ENCODE results near the gene FBXO27. TPM values are rescaled to one million over a fixed set of nuclear protein-coding genes. Genes with fewer than 3 reads are reported as not detected.
"Not testable (repeated sequence)": the region's sequence is repeated elsewhere in the genome, so short reads cannot be mapped to it uniquely, and the experiment has no call there.

FBXO27 gene
- total RNA-seq, 2 donors from 2014 or later = 12.5 to 21.6 TPM

DNA sequence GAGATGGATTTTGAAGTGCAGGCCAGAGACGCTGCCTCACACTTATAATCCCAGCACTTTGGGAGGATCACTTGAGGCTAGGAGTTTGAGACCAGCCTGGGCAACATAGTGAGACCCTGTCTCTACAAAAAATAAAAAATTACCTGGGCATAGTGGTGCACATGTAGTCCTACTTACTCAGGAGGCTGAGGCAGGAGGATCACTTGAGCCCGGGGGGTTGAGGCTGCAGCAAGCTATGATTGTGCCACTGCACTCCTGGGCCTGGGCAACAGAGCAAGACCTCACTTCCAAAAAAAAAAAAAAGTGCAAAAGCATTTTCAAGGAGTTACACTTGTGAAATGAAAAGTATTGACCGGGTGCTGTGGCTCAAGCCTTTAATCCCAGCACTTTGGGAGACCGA lies 29.2 kb downstream of the FBXO27 start:
- H3K27me3 Mint-ChIP-seq (ENCODE audit: insufficient read depth) = no peaks in the 10 kb centered on the region
- TF ChIP-seq, protein P1, sequence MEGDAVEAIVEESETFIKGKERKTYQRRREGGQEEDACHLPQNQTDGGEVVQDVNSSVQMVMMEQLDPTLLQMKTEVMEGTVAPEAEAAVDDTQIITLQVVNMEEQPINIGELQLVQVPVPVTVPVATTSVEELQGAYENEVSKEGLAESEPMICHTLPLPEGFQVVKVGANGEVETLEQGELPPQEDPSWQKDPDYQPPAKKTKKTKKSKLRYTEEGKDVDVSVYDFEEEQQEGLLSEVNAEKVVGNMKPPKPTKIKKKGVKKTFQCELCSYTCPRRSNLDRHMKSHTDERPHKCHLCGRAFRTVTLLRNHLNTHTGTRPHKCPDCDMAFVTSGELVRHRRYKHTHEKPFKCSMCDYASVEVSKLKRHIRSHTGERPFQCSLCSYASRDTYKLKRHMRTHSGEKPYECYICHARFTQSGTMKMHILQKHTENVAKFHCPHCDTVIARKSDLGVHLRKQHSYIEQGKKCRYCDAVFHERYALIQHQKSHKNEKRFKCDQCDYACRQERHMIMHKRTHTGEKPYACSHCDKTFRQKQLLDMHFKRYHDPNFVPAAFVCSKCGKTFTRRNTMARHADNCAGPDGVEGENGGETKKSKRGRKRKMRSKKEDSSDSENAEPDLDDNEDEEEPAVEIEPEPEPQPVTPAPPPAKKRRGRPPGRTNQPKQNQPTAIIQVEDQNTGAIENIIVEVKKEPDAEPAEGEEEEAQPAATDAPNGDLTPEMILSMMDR (conservative IDR thresholded peaks at IDR 0.05) = no peak
- H3K36me3 Mint-ChIP-seq (ENCODE audit: low read depth) = no peaks in the 10 kb centered on the region
- WGBS, 2 experiments (ENCODE audit: insufficient coverage in 1 of 2, insufficient read length in 1 of 2) = 89 to 100% methylated on average over 2 to 4 of the region's 4 CpGs
- no peaks in the 10 kb centered on the region for H3K4me1 Mint-ChIP-seq
- no peak overlapping the region for H3K4me3 Mint-ChIP-seq
- Histone ChIP-seq H3K36me3 (ENCODE audit: control insufficient read depth, insufficient read depth, low read length) (no peaks in the 10 kb centered on the region), H3K4me3 (ENCODE audit: low read length) (no peak overlapping the region), H3K27me3 (ENCODE audit: control insufficient read depth, insufficient read depth, low read length, poor library complexity, severe bottlenecking) (no peaks in the 10 kb centered on the region), H3K27ac (ENCODE audit: low read depth, low read length) (no peak overlapping the region), H3K9me3 (ENCODE audit: control insufficient read depth, low read length) (no peaks in the 10 kb centered on the region), H3K4me1 (ENCODE audit: control insufficient read depth, insufficient read depth, low read length) (no peaks in the 10 kb centered on the region), H3K9ac (ENCODE audit: extremely low read depth, low read length, poor library complexity, severe bottlenecking) (no peak overlapping the region)
- no peak overlapping the region for H3K27ac Mint-ChIP-seq
- DNase-seq = no peak
- H3K9me3 Mint-ChIP-seq = no peaks in the 10 kb centered on the region

DNA sequence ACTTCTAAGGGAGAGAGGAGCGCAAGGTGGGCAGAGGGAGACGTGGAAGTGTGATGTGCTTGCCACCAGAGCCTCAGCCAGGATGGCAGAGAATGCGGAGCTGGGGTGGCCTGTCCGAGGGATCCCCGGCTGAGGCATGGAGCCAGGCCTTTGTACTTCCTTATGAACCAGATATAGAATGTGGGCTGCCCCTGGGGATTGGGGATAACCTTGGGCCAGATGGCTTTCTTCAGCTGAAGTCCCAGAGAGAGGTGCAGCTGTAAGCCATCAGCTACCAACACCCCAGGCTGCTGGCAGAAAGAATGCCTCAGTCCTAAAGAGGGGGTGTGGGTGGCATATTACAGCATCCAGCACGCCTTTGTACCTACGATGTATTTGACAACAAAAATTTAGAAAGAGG lies 31.3 kb downstream of the FBXO27 start:
- Histone ChIP-seq H3K4me1 (ENCODE audit: control insufficient read depth, insufficient read depth, low read length) (no peaks in the 10 kb centered on the region), H3K27me3 (ENCODE audit: control insufficient read depth, insufficient read depth, low read length, poor library complexity, severe bottlenecking) (no peaks in the 10 kb centered on the region), H3K9me3 (ENCODE audit: control insufficient read depth, low read length) (no peaks in the 10 kb centered on the region), H3K4me3 (ENCODE audit: low read length) (no peak overlapping the region), H3K9ac (ENCODE audit: extremely low read depth, low read length, poor library complexity, severe bottlenecking) (no peak overlapping the region), H3K27ac (ENCODE audit: low read depth, low read length) (no peak overlapping the region), H3K36me3 (ENCODE audit: control insufficient read depth, insufficient read depth, low read length) (no peaks in the 10 kb centered on the region)
- Mint-ChIP-seq H3K4me3 (no peak overlapping the region), H3K27me3 (ENCODE audit: insufficient read depth) (no peaks in the 10 kb centered on the region), H3K27ac (no peak overlapping the region), H3K36me3 (ENCODE audit: low read depth) (no peaks in the 10 kb centered on the region), H3K4me1 (peaks cover 1% of the 10 kb centered on the region), H3K9me3 (peaks cover 2% of the 10 kb centered on the region)
- TF ChIP-seq, protein P1 (conservative IDR thresholded peaks at IDR 0.05) = no peak
- no peak for DNase-seq
- 89 to 100% methylated on average over 7 of the region's 7 CpGs for WGBS, 2 experiments (ENCODE audit: insufficient coverage in 1 of 2, insufficient read length in 1 of 2)

DNA sequence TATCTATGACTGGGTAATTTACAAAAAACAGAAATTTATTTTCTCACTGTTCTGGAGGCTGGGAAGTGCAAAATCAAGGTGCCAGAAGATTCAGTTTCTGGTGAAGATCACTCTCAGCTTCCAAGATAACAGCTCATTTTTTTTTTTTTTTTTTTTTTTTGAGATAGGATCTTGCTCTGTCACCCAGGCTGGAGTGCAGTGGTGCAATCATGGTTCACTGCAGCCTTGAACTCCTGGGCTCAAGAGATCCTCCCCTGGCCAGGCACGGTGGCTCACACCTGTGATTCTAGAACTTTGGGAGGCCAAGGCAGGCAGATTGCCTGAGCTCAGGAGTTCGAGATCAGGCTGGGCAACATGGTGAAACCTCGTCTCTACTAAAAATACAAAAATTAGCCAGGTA lies 34.8 kb downstream of the FBXO27 start:
- DNase-seq; H3K4me3 Mint-ChIP-seq; H3K4me3 ChIP-seq (ENCODE audit: low read length); H3K36me3 Mint-ChIP-seq (ENCODE audit: low read depth); H3K27ac Mint-ChIP-seq; H3K4me1 Mint-ChIP-seq; H3K9ac ChIP-seq (ENCODE audit: extremely low read depth, low read length, poor library complexity, severe bottlenecking); H3K27me3 Mint-ChIP-seq (ENCODE audit: insufficient read depth); H3K27me3 ChIP-seq (ENCODE audit: control insufficient read depth, insufficient read depth, low read length, poor library complexity, severe bottlenecking); H3K9me3 ChIP-seq (ENCODE audit: control insufficient read depth, low read length); H3K27ac ChIP-seq (ENCODE audit: low read depth, low read length); H3K36me3 ChIP-seq (ENCODE audit: control insufficient read depth, insufficient read depth, low read length); H3K4me1 ChIP-seq (ENCODE audit: control insufficient read depth, insufficient read depth, low read length): not testable (repeated sequence)
- peaks cover 11% of the 10 kb centered on the region for H3K9me3 Mint-ChIP-seq
- WGBS, 2 experiments (ENCODE audit: insufficient coverage in 1 of 2, insufficient read length in 1 of 2) = 85 to 92% methylated on average over 2 to 3 of the region's 3 CpGs

GRCh38 chr19:38993271-38993670 lies 39.1 kb downstream of the FBXO27 start:
- peaks cover 7% of the 10 kb centered on the region for H3K4me1 Mint-ChIP-seq
- no peaks in the 10 kb centered on the region for H3K36me3 ChIP-seq (ENCODE audit: control insufficient read depth, insufficient read depth, low read length)
- H3K27ac ChIP-seq (ENCODE audit: low read depth, low read length) = no peak overlapping the region
- H3K4me3 ChIP-seq (ENCODE audit: low read length) = no peak overlapping the region
- no peak overlapping the region for H3K9ac ChIP-seq (ENCODE audit: extremely low read depth, low read length, poor library complexity, severe bottlenecking)
- H3K27me3 ChIP-seq (ENCODE audit: control insufficient read depth, insufficient read depth, low read length, poor library complexity, severe bottlenecking) = no peaks in the 10 kb centered on the region
- DNase-seq = no peak
- H3K4me1 ChIP-seq (ENCODE audit: control insufficient read depth, insufficient read depth, low read length) = no peaks in the 10 kb centered on the region
- peaks cover 2% of the 10 kb centered on the region for H3K27me3 Mint-ChIP-seq (ENCODE audit: insufficient read depth)
- H3K36me3 Mint-ChIP-seq (ENCODE audit: low read depth) = no peaks in the 10 kb centered on the region
- peaks cover 12% of the 10 kb centered on the region for H3K9me3 Mint-ChIP-seq
- H3K27ac Mint-ChIP-seq = no peak overlapping the region
- TF ChIP-seq, protein P1 (conservative IDR thresholded peaks at IDR 0.05) = no peak
- H3K4me3 Mint-ChIP-seq = no peak overlapping the region
- peaks cover 9% of the 10 kb centered on the region for H3K9me3 ChIP-seq (ENCODE audit: control insufficient read depth, low read length)
- 88 to 96% methylated on average over 2 to 3 of the region's 3 CpGs for WGBS, 2 experiments (ENCODE audit: insufficient coverage in 1 of 2, insufficient read length in 1 of 2)
